RPMI8226 (cell line): ENCODE data around the gene ACER2.
A peak's percentile ranks its signal among the peaks of the same experiment; 100 is the strongest.
"Not testable (repeated sequence)": the region's sequence is repeated elsewhere in the genome, so short reads cannot be mapped to it uniquely, and the experiment has no call there.

Source experiments
- DNase-seq: peaks from one replicate; pipeline ENCODE4 v3.0.0-alpha.2; 2015

The ACER2 gene

GRCh38 chr9:19409401-19410194 is 789 bp downstream of the ACER2 start:
- no peak for DNase-seq

GRCh38 chr9:19410195-19410503 is 1.3 kb downstream of the ACER2 start:
- no peak for DNase-seq

- DNase-seq: no peak
Measured at GRCh38 chr9:19410594-19410993, 1.8 kb downstream of the ACER2 start.

GRCh38 chr9:19411316-19411715 is 2.5 kb downstream of the ACER2 start:
- DNase-seq: no peak

- DNase-seq: not testable (repeated sequence)
Measured at GRCh38 chr9:19413456-19413855, 4.6 kb downstream of the ACER2 start.

GRCh38 chr9:19416143-19416542 is 7.3 kb downstream of the ACER2 start:
- DNase-seq: no peak

GRCh38 chr9:19420877-19421276 is 12.1 kb downstream of the ACER2 start:
- DNase-seq: no peak

GRCh38 chr9:19423163-19423562 is 14.4 kb downstream of the ACER2 start:
- no peak for DNase-seq

- DNase-seq: no peak
Measured at GRCh38 chr9:19424176-19424779, 15.5 kb downstream of the ACER2 start.

- no peak for DNase-seq
Measured at GRCh38 chr9:19429595-19429994, 20.8 kb downstream of the ACER2 start.

- DNase-seq: no peak
Measured at GRCh38 chr9:19430201-19430760, 21.5 kb downstream of the ACER2 start.

GRCh38 chr9:19431361-19432171 is 22.8 kb downstream of the ACER2 start:
- no peak for DNase-seq

- no peak for DNase-seq
Measured at GRCh38 chr9:19432473-19432872, 23.7 kb downstream of the ACER2 start.

- not testable (repeated sequence) for DNase-seq
Measured at GRCh38 chr9:19433729-19434128, 24.9 kb downstream of the ACER2 start.

GRCh38 chr9:19440376-19440775 is 31.6 kb downstream of the ACER2 start:
- no peak for DNase-seq

GRCh38 chr9:19440823-19441580 is 32.2 kb downstream of the ACER2 start:
- DNase-seq: no peak

- no peak for DNase-seq
Measured at GRCh38 chr9:19441730-19442129, 32.9 kb downstream of the ACER2 start.

GRCh38 chr9:19442240-19442639 is 33.4 kb downstream of the ACER2 start:
- no peak for DNase-seq

GRCh38 chr9:19445452-19445851 is 36.6 kb downstream of the ACER2 start:
- no peak for DNase-seq

GRCh38 chr9:19446361-19446861 is 37.6 kb downstream of the ACER2 start:
- peak; percentile 5 for DNase-seq

- no peak for DNase-seq
Measured at GRCh38 chr9:19451240-19452087, 42.7 kb downstream of the ACER2 start.

GRCh38 chr9:19456426-19456825 is 47.6 kb downstream of the ACER2 start:
- DNase-seq: no peak
